Measurements from ENCODE around the gene SEC14L3. TPM values are rescaled to one million over a fixed set of nuclear protein-coding genes. Genes with fewer than 3 reads are reported as not detected.

Gene SEC14L3
- total and polyA plus RNA-seq, 9 donors: not detected

DNA sequence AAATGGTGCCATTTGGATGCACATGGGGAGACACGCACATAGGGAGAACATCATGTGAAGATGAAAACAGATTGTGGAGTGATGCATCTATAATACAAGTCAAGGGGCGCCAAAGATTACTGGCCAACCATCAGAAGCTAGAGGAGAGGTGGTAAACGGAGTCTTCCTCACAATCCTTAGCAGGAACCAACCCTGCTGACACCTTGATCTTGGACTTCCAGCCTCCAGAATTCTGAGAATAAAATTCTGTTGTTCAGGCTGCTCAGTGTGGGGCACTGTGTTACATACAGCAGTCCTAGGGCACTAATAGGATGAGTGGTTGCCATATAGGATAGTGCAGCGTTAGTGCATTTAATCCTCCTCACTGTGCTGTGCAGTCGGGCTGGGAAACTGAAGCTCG lies 41.6 kb upstream of the SEC14L3 start:
- H3K27me3 ChIP-seq: no peaks in the 10 kb centered on the region
- WGBS, 3 donors: 87 to 91% (median 88%) methylated on average over 6 of the region's 6 CpGs
- no peaks in the 10 kb centered on the region for H3K4me1 ChIP-seq (ENCODE audit: insufficient read depth)
- DNase-seq: no peak
- H3K27ac ChIP-seq: no peak overlapping the region
- TF ChIP-seq EP300 (IDR thresholded peaks at IDR 0.05) (no peak), POLR2A (IDR thresholded peaks at IDR 0.05) (no peak)
- TF ChIP-seq, protein P1, sequence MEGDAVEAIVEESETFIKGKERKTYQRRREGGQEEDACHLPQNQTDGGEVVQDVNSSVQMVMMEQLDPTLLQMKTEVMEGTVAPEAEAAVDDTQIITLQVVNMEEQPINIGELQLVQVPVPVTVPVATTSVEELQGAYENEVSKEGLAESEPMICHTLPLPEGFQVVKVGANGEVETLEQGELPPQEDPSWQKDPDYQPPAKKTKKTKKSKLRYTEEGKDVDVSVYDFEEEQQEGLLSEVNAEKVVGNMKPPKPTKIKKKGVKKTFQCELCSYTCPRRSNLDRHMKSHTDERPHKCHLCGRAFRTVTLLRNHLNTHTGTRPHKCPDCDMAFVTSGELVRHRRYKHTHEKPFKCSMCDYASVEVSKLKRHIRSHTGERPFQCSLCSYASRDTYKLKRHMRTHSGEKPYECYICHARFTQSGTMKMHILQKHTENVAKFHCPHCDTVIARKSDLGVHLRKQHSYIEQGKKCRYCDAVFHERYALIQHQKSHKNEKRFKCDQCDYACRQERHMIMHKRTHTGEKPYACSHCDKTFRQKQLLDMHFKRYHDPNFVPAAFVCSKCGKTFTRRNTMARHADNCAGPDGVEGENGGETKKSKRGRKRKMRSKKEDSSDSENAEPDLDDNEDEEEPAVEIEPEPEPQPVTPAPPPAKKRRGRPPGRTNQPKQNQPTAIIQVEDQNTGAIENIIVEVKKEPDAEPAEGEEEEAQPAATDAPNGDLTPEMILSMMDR (IDR thresholded peaks at IDR 0.05): no peak
- H3K36me3 ChIP-seq: no peaks in the 10 kb centered on the region
- no peak overlapping the region for H3K4me3 ChIP-seq
- H3K9me3 ChIP-seq: no peaks in the 10 kb centered on the region
- intact Hi-C loops (cut with DNase I): no loop called here

DNA sequence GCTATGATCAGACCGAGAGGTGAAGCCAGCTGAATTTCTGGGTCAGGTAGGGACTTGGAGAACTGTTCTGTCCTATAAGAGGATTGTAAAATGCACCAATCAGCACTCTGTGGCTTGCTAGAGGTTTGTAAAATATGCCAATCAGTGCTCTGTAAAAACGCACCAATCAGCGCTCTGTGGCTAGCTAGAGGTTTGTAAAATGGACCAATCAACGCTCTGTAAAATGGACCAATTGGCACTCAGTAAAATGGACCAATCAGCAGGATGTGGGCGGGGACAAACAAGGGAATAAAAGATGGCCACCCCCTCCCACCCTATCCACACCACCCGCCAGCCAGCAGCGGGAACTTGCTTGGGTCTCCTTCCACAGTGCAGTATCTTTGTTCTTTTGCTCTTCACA lies 40.1 kb upstream of the SEC14L3 start:
- 87 to 88% (median 87%) methylated on average over 7 of the region's 7 CpGs for whole genome bisulfite sequencing, 3 donors
- intact Hi-C loops (cut with DNase I): no loop called here
- Histone ChIP-seq H3K27ac (no peak overlapping the region), H3K36me3 (no peaks in the 10 kb centered on the region), H3K27me3 (no peaks in the 10 kb centered on the region), H3K4me1 (ENCODE audit: insufficient read depth) (no peaks in the 10 kb centered on the region), H3K4me3 (no peak overlapping the region), H3K9me3 (no peaks in the 10 kb centered on the region)
- no peak for TF ChIP-seq POLR2A (IDR thresholded peaks at IDR 0.05)
- TF ChIP-seq, protein P1 (IDR thresholded peaks at IDR 0.05): no peak
- TF ChIP-seq EP300 (IDR thresholded peaks at IDR 0.05): no peak
- no peak for DNase-seq

DNA sequence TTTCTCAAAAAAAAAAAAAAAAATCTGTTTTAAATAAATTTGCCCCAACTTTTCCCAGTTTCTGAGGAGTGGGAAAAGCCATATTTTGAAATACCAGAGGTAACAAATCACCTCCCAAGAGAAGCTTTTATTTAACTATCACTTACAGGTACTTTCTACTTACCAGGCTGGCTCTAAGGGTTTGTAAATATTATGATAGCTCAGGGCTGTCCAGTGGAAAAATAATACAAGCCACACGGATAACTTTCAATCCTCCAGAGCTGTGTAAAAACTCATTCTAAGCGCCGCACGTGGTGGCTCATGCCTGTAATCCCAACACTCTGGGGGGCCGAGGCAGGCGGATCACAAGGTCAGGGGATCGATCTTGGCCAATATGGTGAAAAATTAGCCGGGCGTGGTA lies 39.3 kb upstream of the SEC14L3 start:
- Histone ChIP-seq H3K9me3 (no peaks in the 10 kb centered on the region), H3K4me3 (no peak overlapping the region), H3K27me3 (no peaks in the 10 kb centered on the region), H3K4me1 (ENCODE audit: insufficient read depth) (no peaks in the 10 kb centered on the region), H3K36me3 (no peaks in the 10 kb centered on the region), H3K27ac (no peak overlapping the region)
- no peak for DNase-seq
- TF ChIP-seq, protein P1 (IDR thresholded peaks at IDR 0.05): no peak
- TF ChIP-seq POLR2A (IDR thresholded peaks at IDR 0.05): no peak
- TF ChIP-seq EP300 (IDR thresholded peaks at IDR 0.05): no peak
- intact Hi-C loops (cut with DNase I): no loop called here
- 74 to 86% (median 76%) methylated on average over 9 of the region's 9 CpGs for WGBS, 3 donors

- Histone ChIP-seq H3K36me3 (no peaks in the 10 kb centered on the region), H3K4me1 (ENCODE audit: insufficient read depth) (no peaks in the 10 kb centered on the region), H3K27me3 (no peaks in the 10 kb centered on the region), H3K4me3 (no peak overlapping the region), H3K9me3 (no peaks in the 10 kb centered on the region), H3K27ac (no peak overlapping the region)
- 54 to 97% (median 90%) methylated on average over 5 of the region's 5 CpGs for WGBS, 3 donors
- TF ChIP-seq EP300 (IDR thresholded peaks at IDR 0.05) (no peak), POLR2A (IDR thresholded peaks at IDR 0.05) (no peak)
- TF ChIP-seq, protein P1 (IDR thresholded peaks at IDR 0.05): no peak
- intact Hi-C loops (cut with DNase I): no loop called here
- DNase-seq: no peak
These were observed 36.4 kb upstream of the SEC14L3 start for GRCh38 chr22:30508216-30508615.

- no peaks in the 10 kb centered on the region for H3K27me3 ChIP-seq
- intact Hi-C loops (cut with DNase I): no loop called here
- DNase-seq: no peak
- no peaks in the 10 kb centered on the region for H3K36me3 ChIP-seq
- WGBS, 3 donors: 78 to 82% (median 80%) methylated on average over 4 of the region's 4 CpGs
- no peak overlapping the region for H3K27ac ChIP-seq
- no peaks in the 10 kb centered on the region for H3K4me1 ChIP-seq (ENCODE audit: insufficient read depth)
- TF ChIP-seq POLR2A (IDR thresholded peaks at IDR 0.05) (no peak), EP300 (IDR thresholded peaks at IDR 0.05) (no peak)
- TF ChIP-seq, protein P1 (IDR thresholded peaks at IDR 0.05): no peak
- H3K4me3 ChIP-seq: no peak overlapping the region
- no peaks in the 10 kb centered on the region for H3K9me3 ChIP-seq
These were observed 35.9 kb upstream of the SEC14L3 start for GRCh38 chr22:30507670-30508069.

Data from ovary (tissue), 9 donors.